Activated naive CD4-positive, alpha-beta T cell (primary cell): ENCODE results near the gene PRSS23.
"Not testable (repeated sequence)": the region's sequence is repeated elsewhere in the genome, so short reads cannot be mapped to it uniquely, and the experiment has no call there.

Experiments
- DNase-seq, 4 experiments: peaks; one replicate each; lab custom pipeline; 2025; lab: John Stamatoyannopoulos, UW

The PRSS23 gene

DNA sequence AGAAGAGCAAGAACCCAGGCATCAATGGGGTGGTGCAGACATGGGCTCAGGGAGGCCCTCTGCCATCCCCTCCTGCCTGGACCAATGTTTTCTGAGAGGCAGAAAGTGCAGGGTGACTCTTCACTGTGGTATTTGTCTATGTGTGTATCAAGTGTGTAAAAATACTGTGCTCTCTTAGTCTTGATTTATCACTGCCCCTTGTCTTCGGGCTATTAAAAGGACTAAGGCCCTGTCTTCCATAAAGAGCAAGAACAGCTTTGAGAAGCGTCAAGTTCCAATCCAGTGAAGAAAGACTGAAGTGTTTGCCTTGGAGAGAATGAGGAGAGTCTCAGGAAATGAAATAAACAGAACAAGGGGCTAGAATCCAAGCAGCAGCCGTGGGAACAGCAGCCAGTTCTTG is 14.4 kb downstream of the PRSS23 start:
- no peak for DNase-seq

DNA sequence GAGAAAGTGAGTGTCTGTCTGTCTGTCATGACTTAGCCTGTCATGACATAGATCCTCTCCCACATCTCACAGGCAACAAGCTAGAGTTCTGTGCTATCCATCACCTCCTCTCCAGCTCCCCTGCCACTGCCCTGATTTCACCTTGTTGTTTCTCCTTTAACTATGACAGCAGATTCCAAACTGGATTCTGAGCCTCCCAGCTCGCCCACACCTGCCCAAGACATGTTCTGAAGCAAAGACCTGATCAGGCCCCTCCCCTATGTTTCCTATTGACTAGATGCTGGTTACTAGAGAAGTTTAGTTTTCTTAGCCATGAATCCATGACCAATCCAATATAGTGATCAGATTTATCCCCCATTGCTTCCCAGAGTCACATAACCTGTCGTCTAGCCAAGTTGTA is 15.4 kb downstream of the PRSS23 start:
- DNase-seq, result no peak

- DNase-seq, result no peak
These were observed 15.9 kb downstream of the PRSS23 start for GRCh38 chr11:86816251-86816726.

GRCh38 chr11:86818462-86819192 is 18.3 kb downstream of the PRSS23 start:
- no peak for DNase-seq

- not testable (repeated sequence) for DNase-seq
These were observed 23.8 kb downstream of the PRSS23 start for GRCh38 chr11:86824139-86824538.

GRCh38 chr11:86834376-86834775 is 34.0 kb downstream of the PRSS23 start:
- not testable (repeated sequence) for DNase-seq

DNA sequence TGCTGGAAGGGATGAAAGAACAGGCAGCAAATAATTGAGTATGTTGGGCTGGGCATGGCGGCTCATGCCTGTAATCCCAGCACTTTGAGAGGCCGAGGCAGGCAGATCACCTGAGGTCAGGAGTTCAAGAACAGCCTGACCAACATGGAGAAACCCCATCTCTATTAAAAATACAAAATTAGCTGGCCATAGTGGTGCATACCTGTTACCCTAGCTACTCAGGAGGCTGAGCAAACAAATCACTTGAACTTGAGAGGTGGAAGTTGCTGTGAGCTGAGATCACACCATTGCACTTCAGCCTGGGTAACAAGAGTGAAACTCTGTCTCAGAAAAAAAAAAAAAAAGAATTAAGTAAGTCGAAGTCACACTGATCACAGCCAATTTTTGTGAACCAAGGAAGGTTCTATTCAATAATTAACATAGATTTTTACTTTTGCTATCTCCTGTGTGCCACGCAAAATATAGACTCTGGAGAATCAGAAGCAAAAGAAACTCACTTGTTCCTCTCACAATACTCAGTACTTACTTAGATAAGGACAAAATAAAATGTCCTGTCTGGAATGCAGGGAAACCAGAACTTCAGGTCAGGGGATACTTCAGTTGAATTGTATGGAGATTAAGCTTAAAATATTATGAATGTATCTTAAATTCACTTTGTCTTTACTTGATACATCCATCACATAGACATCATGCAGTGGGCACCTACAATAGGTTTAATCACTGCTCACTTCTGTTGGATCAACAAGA is 44.6 kb downstream of the PRSS23 start:
- DNase-seq, result not testable (repeated sequence)

DNA sequence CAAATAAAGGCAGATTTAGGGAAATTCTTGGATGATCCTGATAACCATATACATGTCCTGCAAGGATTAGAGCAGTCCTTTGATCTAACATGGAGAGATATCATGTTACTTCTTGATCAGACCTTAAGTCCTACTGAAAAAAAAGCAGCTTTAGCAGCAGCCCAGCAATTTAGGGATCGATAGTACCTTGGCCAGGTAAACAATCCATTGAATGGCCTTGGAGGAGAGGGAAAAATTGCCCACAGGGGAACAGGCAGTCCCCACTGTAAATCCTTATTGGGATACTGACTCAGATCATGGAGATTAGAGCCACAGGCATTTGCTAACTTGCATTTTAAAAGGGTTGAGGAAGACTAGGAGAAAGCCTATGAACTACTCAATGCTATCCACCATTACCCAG is 47.8 kb downstream of the PRSS23 start:
- no peak for DNase-seq

DNA sequence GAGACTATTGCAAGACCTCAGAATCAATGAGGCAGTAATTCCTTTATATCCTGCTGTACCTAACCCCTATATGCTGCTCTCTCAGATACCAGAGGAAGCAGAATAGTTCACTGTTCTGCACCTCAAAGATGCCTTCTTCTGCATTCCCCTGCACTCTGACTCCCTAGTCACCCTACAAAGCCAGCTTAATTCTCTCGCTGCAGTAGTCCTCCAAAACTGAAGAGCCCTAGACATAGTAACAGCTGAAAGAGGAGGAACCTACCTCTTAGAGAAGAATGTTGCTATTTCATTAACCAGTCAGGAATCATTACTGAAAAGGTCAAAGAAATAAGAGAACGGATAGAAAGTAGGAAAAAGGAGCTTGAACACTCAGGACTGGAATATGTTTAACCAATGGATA is 49.3 kb downstream of the PRSS23 start:
- no peak for DNase-seq
